Measurements from ENCODE around the gene CACNA1C. TPM values are rescaled to one million over a fixed set of nuclear protein-coding genes. Genes with fewer than 3 reads are reported as not detected.

CACNA1C gene
- total and polyA plus RNA-seq, 10 of the 15 experiments (the other 5 are each of a cell fraction or from before 2014, with no cell fraction given) = under 0.01 to 0.15 (median 0.09) TPM; not detected in 5

DNA sequence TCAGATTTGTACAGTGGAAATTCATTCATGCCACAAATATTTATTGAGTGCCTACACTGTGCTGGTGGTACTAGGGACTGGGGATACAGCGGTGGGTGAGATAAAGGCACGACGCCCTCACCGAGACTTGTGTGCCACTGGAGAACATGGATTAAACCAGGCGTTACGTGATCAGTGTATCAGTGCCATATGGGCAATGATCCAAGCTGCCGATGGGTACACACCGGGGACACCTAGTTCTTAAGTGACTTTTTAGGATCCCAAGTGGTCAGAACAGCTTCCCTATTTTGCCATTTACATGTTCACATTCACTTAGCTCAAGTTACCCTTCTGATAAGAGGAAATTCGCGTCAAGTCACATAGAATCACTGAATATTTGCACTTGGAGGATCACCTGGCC, 236.7 kb downstream of the CACNA1C start (continued):
- TF ChIP-seq, protein P1, sequence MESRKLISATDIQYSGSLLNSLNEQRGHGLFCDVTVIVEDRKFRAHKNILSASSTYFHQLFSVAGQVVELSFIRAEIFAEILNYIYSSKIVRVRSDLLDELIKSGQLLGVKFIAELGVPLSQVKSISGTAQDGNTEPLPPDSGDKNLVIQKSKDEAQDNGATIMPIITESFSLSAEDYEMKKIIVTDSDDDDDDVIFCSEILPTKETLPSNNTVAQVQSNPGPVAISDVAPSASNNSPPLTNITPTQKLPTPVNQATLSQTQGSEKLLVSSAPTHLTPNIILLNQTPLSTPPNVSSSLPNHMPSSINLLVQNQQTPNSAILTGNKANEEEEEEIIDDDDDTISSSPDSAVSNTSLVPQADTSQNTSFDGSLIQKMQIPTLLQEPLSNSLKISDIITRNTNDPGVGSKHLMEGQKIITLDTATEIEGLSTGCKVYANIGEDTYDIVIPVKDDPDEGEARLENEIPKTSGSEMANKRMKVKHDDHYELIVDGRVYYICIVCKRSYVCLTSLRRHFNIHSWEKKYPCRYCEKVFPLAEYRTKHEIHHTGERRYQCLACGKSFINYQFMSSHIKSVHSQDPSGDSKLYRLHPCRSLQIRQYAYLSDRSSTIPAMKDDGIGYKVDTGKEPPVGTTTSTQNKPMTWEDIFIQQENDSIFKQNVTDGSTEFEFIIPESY (IDR thresholded peaks at IDR 0.05) = no peak
- no peak for TF ChIP-seq HSF1 (IDR thresholded peaks at IDR 0.05; ENCODE audit: low read depth, low read length)
- TF ChIP-seq ZNF24 (IDR thresholded peaks at IDR 0.05) = no peak

GRCh38 chr12:2290091-2290490, 237.3 kb downstream of the CACNA1C start:
- Histone ChIP-seq H3K79me2 (ENCODE audit: control insufficient read depth, insufficient read depth, low read length) (no peaks in the 10 kb centered on the region), H3K4me2 (ENCODE audit: control insufficient read depth, insufficient read depth) (no peak overlapping the region), H3K27ac (ENCODE audit: control insufficient read depth, insufficient read depth) (no peak overlapping the region), H3K4me3 (no peak overlapping the region), H3K27me3 (replicated peaks in 1 of 2; ENCODE audit: control insufficient read depth in 2 of 2, insufficient read depth in 2 of 2, low read length in 1 of 2) (no peaks in the 10 kb centered on the region), H3K9ac (ENCODE audit: control insufficient read depth, insufficient read depth, low read length) (no peak overlapping the region), H3K4me1 (ENCODE audit: control insufficient read depth, insufficient read depth, low read length) (peaks cover 5% of the 10 kb centered on the region), H3K36me3 (ENCODE audit: control insufficient read depth in 2 of 2, insufficient read depth in 2 of 2, low read length in 1 of 2) (no peaks in the 10 kb centered on the region), H3K9me3 (replicated peaks; ENCODE audit: control insufficient read depth, insufficient read depth, low read length) (no peaks in the 10 kb centered on the region), H4K20me1 (ENCODE audit: control insufficient read depth, insufficient read depth) (no peaks in the 10 kb centered on the region), H2AFZ (ENCODE audit: control insufficient read depth, low read depth, low read length) (no peak overlapping the region)
- 49% methylated on average over 4 of the region's 4 CpGs for WGBS (ENCODE audit: insufficient coverage, insufficient replicate concordance, low lambda C conversion rate, missing lambda C conversion rate)
- DNase-seq (ENCODE audit: low read depth, low spot score) = no peak
- ChIA-PET POLR2A (no interaction called here), RAD21 (ENCODE audit: unreplicated experiment) (interaction anchor here (1.4 kb wide), 1 partner anchor 136 kb away, joined by 3 read pairs; no protein-coding TSS in a partner anchor), CTCF (interaction anchor here (0.7 to 2.1 kb wide), 8 partner anchors 8 to 232 kb away, joined by 3 to 14 read pairs (median 4); no protein-coding TSS in a partner anchor), SMC1A (ENCODE audit: uncharacterized antibody, unreplicated experiment) (interaction anchor here (1.7 kb wide), 1 partner anchor 240 kb away, joined by 4 read pairs; no protein-coding TSS in a partner anchor)
- TF ChIP-seq NFYB (IDR thresholded peaks at IDR 0.05; ENCODE audit: insufficient read depth, low read depth, low read length) (no peak), GABPA (IDR thresholded peaks at IDR 0.05; ENCODE audit: low read depth) (no peak), CBX3 (IDR thresholded peaks at IDR 0.05; ENCODE audit: borderline replicate concordance, low read depth) (no peak), NBN (IDR thresholded peaks at IDR 0.05) (no peak), SKIL (IDR thresholded peaks at IDR 0.05; ENCODE audit: low read depth, poor library complexity, severe bottlenecking) (no peak), BHLHE40 (IDR thresholded peaks at IDR 0.05; ENCODE audit: borderline replicate concordance in 1 of 2, low read depth in 2 of 2, low read length in 1 of 2) (no peak), TARDBP (IDR thresholded peaks at IDR 0.05; ENCODE audit: borderline replicate concordance) (no peak), POLR2A (IDR thresholded peaks at IDR 0.05; ENCODE audit: low read depth, low read length) (no peak), YY1 (IDR thresholded peaks at IDR 0.05; ENCODE audit: low read depth, low read length) (no peak)
- in situ Hi-C loops (cut with MboI) (no loop called here), intact Hi-C loops (cut with micrococcal nuclease; ENCODE audit: unreplicated experiment) (loop anchor here (10.0 kb wide), 1 partner anchor 295 kb away; no protein-coding TSS in a partner anchor)
- FAIRE-seq = no peak
- no TSS peak for BruUV-seq (replicated peaks)
- no peak for ATAC-seq

All from GM12878 (cell line).